HEK293T (cell line): Measurements from ENCODE around the gene LAX1.

Source experiments
- BHLHE40 ChIP-seq: fragments of 450-650 bp; IDR thresholded peaks from 2 replicates; pipeline ENCODE4 v1.6.1; 2016; ENCODE audit warnings: mild to moderate bottlenecking, moderate library complexity, borderline replicate concordance
- HDGF ChIP-seq: fragments of 450-650 bp; IDR thresholded peaks from 2 replicates; pipeline ENCODE4 v1.6.1; 2017; ENCODE audit warnings: antibody characterized with exemption, borderline replicate concordance
- LEF1 ChIP-seq: fragments of 450-650 bp; IDR thresholded peaks from 2 replicates; pipeline ENCODE4 v1.6.1; 2017; ENCODE audit warnings: mild to moderate bottlenecking, borderline replicate concordance

DNA sequence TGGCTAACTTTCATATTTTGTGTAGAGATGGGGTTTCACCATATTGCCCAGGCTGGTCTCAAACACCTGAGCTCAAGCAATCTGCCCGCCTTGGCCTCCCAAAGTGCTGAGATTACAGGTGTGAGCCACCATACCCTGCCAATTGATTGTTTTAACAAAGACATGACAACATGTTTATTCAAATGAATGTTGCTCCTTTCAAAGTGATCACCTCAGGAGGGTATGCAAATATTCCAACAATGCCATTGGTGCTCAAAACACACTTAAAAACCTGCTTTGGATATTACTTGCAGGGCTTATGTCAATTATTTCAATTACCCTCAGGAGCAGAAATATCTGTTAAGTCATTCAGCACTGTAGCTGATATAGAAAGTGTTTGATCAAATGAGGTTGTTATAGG lies 7.9 kb downstream of the LAX1 start:
- TF ChIP-seq HDGF (no peak), BHLHE40 (no peak), LEF1 (no peak)
